Measurements from ENCODE around the gene PAX2.

PAX2 gene

GRCh38 chr10:100739517-100740368 is 5.6 kb upstream of the PAX2 start:
- DNase-seq (ENCODE audit: low read depth): no peak

- DNase-seq (ENCODE audit: low read depth): no peak
These were observed 4.7 kb upstream of the PAX2 start for GRCh38 chr10:100740476-100741377.

GRCh38 chr10:100741378-100742075 is 3.9 kb upstream of the PAX2 start:
- no peak for DNase-seq (ENCODE audit: low read depth)

DNA sequence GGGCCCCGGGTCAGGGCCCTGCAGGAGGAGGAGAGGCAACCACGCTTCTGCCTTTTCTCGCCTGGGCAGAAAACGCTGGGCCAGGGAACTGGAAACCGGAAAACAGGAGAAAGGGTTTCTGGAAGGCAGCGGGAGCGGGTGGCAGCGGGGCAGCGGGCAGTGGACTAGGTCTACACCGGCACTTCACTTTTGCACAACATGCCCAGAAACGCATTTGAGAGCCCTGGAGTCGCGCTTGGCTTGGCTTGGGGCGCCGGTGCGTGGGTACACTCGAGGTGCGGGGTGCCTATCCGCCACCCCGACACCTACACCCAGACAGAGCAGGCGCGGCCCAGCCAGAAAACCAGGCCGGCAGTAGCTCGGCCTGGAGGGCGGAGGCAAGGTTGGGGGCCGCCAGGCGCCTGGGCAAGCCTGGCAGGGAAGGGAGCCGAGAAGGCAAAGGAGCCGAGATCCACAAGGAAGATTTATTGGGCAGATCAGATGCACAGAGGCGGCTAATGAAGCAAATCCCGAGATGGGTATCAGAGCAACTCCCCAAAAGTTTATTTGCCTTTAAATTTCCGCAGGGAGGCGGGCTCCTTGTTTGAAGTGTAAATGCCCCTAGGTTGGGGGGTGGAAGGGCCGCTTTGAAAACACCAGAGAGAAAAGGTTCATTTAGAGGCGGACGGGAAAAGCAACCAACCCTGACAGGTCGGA is 3.2 kb upstream of the PAX2 start:
- DNase-seq (ENCODE audit: low read depth): no peak

DNA sequence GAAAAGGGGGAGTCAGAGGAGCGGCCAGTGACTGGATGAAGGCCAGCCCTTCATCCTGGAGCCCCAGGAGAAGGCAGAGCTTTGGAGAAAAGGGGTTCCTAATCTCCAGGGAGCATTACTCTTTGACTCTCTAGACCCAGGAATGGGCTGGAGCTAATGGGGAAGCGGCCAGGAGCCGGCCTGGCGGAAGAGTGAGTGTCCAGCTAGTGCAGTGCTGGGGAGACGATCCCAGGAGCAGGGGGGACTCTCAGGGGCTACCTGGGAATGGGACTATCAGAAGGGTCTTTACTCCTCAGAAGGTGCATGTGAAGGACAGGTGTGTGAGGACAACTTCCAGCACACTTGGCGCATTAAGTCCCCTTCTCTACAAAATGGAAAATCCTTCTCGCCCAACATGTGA is 2.4 kb upstream of the PAX2 start:
- DNase-seq (ENCODE audit: low read depth): no peak

DNA sequence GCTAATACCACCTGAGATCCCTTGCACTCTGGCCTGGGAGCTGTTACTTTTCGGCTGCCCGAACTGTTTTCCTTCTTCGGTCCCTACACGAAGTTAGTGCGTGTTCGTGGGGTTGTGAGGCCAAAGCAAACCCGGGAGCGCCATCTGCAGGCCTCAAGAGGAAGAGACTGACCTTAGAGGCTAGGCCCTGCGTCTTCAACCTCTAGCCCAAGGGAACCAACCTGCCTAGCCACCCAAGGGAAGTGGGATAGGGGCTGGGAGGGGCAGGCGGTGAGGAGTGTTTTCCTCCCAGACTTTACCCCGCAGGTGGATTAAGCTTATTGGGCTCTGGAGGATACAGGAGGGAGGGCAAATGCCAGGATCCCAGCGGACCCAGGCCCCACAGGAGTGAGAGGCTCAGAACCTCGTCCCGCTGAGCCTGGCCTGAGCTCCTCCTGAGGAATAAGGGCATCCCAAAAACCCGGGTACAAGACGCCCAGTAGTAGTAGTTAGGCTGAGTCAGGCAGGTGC is 1.7 kb upstream of the PAX2 start:
- DNase-seq (ENCODE audit: low read depth): no peak

- DNase-seq (ENCODE audit: low read depth): no peak
These were observed 1.0 kb upstream of the PAX2 start for GRCh38 chr10:100744136-100744986.

DNA sequence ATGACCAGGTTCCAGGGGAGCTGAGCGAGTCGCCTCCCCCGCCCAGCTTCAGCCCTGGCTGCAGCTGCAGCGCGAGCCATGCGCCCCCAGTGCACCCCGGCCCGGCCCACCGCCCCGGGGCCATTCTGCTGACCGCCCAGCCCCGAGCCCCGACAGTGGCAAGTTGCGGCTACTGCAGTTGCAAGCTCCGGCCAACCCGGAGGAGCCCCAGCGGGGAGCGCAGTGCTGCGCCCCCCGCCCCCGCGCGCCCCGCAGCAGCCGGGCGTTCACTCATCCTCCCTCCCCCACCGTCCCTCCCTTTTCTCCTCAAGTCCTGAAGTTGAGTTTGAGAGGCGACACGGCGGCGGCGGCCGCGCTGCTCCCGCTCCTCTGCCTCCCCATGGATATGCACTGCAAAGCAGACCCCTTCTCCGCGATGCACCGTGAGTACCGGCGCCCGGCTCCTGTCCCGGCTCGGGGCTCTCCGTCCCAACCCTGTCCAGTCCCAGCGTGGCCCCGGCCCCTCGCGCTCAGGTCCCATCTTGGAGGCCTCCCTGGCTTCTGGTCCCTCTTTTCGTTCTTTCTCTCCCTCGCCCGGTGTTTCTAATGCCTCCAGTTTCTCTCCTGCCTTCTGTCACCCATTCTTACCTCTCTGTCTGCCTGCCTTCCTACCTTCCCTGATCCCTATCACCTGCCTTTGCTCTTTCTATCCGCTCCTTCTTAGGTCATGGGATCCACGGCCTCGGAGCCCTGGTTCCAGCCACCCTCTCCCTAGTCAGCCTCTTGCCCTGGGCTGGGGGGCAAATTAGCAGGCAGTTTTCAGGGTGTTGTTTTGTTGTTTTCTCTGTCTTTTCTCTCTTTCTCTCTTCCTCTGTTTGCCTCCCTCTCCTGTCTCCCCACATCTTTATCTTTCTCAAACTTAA is 751 bp downstream of the PAX2 start:
- DNase-seq (ENCODE audit: low read depth): no peak

- no peak for DNase-seq (ENCODE audit: low read depth)
These were observed 1.5 kb downstream of the PAX2 start for GRCh38 chr10:100746784-100747455.

DNA sequence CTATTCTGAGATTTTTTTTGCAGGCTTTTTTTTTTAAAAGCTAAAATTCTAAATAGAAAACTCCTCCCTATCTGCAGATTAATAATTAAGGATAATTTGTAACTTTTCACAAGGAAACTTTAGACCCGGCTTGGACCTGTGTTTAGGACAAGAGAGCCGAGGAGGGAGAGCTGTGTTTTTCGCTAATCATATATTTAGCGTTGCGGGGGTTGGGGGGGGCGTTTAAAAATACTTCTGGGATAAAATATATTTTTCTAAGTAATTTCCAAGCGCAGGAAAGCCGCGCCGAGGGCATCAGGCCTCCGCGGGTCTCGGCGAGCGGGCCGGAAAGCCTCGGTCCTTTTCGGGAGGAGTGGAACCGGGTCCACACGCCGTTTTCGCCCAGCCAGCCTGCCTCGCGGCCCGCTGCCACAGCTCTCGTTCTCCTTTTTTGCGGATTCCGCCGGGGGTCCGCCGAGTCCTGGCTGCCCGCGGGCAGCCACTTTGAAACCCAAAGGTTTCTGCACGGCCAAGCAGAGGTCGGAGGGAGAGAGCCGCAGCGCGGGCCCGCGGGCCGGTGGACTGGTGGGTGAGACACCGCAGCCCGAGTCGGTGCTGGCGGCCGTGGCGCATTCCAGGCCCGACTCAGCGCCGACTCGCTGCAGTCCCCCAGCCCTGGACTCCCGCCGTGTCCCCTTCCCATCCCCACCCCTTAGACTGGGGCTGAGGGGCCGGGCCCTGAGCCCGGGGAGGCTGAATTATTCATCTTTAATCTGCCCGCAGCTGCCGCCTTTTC is 2.3 kb downstream of the PAX2 start:
- no peak for DNase-seq (ENCODE audit: low read depth)

- DNase-seq (ENCODE audit: low read depth): no peak
These were observed 3.1 kb downstream of the PAX2 start for GRCh38 chr10:100748231-100749058.

DNA sequence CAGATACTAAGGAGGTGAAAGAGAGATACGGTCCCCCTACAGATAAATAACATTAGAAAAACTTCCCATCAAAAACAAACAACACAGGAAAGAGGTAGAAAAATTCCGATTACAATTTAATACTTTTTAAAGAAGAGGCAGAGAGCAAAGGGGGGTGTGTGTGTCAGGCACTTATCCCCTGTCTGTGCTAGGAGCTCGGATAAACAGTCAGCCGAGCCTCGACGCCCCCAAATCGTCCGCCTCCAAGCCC is 3.6 kb downstream of the PAX2 start:
- DNase-seq (ENCODE audit: low read depth): no peak

DNA sequence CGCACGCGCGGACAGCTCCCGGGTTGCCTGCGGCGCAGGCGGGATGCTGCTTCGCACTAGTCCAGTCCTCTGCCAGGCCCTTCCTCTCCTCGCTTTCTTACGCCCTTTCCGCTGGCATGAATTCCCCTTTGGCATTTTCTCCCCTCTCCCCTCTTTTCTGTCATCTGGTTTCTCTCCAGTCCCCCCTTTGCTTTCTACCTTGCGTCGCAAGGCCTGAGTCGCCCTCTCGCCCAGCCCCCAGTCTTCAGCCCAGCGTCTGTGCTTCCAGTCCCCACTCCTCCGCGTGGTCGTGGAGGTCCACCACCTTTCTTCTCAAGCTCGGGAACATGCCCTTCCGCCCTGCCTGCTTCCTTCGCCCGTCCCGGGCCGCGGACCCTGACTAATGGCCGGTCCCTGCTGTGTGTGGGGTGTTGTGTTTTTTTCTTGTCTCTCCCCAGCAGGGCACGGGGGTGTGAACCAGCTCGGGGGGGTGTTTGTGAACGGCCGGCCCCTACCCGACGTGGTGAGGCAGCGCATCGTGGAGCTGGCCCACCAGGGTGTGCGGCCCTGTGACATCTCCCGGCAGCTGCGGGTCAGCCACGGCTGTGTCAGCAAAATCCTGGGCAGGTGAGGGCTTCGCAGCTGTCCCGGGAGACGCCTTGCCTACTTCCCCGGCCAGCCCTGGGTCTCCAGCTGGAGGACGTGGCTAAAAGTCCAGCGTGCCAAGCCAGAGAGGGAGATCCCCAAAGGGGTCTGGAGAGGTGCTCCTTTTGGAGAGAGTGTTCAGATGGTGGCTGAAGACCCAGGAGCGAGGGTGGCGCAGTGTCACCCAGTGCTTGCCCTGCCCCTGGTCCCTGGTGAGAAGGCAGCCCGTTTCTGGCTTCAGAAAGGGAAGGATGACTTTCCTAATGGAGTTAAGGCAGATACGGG is 4.2 kb downstream of the PAX2 start:
- no peak for DNase-seq (ENCODE audit: low read depth)

GRCh38 chr10:100750291-100751210 is 5.2 kb downstream of the PAX2 start:
- DNase-seq (ENCODE audit: low read depth): no peak

DNA sequence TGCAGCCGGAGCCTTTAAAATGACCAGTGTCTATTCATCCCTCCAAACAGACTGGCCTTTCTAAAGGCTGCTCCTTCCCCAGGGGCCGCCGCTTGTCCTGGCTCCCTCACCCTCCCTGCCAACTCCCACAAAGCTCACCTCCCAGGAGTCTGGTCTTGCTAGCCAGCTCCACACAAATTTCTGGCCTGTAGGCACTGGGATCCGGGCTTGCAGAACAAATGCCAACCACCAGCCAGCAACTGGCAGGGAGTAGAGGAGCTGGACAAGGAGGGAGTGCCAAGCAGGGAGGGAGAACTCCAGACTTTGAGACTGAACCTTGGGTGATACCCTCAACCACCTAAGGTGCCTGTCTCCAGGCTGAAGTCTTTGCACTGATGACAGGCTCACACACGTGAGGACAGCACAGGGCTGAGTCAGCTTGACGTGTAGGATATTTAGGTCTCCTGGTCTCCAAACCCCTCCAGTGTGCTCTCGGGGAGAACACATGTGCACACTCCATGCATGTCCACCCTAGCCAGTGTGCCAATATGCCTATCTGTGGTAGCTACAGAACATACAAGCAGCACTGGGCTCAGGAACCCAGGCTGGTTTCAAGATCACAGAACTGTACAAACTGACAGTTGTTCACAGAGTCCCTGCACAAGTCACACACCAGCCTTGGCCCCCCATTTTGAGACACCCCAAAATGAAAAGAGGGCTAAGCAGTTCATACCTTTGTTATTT is 6.0 kb downstream of the PAX2 start:
- no peak for DNase-seq (ENCODE audit: low read depth)
